Pericardium fibroblast (primary cell): ENCODE data around the gene TBCB. TPM values are rescaled to one million over a fixed set of nuclear protein-coding genes. Genes with fewer than 3 reads are reported as not detected.

ENCODE experiments used
- total RNA-seq: library from RNA; depleted of rRNA; stranded (reverse); fragments of >200 nt; gene quantifications from 2 replicates; pipeline ENCODE4 v1.2.3, GENCODE V29; 2015

The TBCB gene, protein sequence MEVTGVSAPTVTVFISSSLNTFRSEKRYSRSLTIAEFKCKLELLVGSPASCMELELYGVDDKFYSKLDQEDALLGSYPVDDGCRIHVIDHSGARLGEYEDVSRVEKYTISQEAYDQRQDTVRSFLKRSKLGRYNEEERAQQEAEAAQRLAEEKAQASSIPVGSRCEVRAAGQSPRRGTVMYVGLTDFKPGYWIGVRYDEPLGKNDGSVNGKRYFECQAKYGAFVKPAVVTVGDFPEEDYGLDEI
- 159 and 271 TPM in 2 replicates for total RNA-seq

DNA sequence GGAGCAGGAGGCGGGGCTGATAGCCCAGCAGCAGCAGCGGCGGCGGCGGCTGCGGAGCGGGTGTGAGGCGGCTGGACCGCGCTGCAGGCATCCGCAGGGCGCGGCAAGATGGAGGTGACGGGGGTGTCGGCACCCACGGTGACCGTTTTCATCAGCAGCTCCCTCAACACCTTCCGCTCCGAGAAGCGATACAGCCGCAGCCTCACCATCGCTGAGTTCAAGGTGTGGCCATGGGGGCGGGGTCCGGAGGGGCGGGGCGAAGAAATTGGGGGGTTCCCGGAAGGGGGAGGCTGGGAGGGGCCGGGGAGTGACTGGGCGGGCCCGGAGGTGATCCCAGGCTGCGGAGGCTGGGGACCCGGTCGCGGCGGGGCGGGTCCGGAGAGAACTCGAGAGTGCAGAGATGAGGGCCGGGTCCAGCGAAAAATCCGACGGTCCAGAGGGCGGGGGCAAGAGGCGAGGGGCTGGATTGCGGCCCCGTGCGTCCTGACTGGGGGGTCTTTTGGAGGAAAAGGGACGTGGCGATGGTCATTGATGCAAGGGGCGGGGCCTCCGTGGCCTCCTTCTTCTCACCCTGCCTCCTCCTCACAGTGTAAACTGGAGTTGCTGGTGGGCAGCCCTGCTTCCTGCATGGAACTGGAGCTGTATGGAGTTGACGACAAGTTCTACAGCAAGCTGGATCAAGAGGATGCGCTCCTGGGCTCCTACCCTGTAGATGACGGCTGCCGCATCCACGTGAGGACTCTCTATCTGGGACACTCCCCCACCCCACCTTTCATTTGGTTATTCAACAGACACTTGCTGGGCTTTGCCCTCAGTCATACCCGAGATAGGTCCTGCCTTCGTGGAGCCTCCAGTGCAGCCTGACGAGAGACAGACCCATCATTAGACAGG, at the start of gene TBCB:
TSS of gene TBCB (plus strand) at position 16 of the 891 bp plus-strand sequence. CDS start at position 109, 93 bp downstream.

GRCh38 chr19:36110487-36111199, 4.6 kb upstream of the TBCB start, which contains the start of gene OVOL3:
Gene OVOL3 (plus strand): TSS chr19:36111143. CDS start chr19:36111203, 60 bp downstream.

DNA sequence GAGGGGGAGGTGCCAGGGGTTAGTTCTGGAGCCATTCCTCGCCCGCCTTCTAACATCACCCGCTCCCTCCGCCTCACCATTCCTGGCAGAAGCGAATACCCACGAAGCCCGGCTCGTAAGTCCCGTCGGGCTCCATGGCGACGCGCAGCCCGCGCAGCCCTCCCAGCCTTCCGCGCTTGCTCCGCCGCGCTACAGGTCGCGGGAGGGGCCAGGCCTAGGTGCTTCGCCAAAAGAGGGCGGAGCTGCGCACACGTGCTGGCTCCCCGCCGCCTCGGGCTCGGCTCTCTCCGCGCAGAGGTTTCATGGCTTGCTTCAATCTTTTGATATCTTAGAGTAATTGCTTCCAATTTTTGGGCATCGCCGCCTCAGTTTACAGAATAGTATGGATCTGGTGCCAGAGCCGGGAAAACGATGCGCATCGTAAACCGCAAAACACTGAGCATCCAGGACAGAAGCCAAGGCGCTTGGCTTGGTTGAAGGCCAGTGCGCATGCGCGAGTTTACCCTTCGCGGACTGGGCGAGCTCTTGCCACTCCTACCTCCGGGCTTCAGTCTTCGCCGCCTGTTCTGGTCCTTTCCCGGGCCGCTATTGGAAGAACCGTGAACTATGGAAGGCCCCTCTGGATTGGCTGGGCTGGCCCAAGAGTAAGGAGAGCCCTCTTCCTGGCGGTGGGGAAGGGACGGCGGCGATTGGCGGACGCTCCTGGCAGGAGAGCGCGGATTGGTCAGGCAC, 381 bp upstream of the TBCB start, which contains the start of gene POLR2I:
TSS of gene POLR2I (minus strand) at position 155 of the 732 bp plus-strand sequence. CDS start at position 136, 19 bp downstream.

GRCh38 chr19:36139473-36140303, 24.4 kb downstream of the TBCB start, which contains the start of gene CAPNS1:
Gene CAPNS1 (plus strand): TSS chr19:36140066. CDS start chr19:36141012, 946 bp downstream.

DNA sequence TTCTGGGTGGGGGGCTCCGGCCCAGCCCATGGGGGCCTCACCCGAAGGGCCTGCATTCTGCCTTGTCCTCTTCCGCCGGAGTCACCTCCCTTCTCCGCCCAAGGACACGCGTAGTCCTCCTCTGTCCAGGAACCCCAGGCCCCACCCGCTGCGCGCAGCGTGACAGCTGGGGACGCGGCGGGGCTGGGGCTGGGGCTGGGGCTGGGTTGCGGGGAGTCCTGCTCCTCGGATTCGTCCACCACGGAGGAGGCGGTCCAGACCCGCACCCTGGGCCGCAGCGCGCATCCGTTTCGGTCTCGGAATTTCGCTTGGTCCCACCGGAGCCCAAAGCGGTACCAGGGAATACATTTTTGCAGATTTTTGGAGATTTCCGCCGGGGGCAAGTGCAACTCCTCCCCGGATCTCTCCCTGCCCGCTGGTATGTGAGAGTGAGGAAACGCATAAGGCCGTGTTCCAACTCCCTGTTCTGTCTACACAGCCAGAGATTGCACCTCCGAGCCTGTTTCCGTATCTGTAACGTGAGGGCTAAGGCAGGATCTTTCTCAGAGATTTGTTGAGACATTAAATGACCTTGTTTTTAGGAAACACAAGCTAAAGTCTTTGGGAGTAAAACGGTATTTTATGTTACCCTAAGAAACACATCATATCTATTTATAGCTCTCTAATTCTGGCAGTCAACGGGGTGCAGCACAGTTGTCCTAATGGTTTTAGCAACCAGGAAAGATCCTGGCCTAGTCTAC, 37.3 kb downstream of the TBCB start, which contains the start of gene COX7A1:
TSS of gene COX7A1 (minus strand) at position 96 of the 740 bp plus-strand sequence. CDS start at position 56, 40 bp downstream.

Other genes with a start within 250 kb of the TBCB start
- 8.9 and 27.8 TPM in 2 replicates for gene APLP1, start 246.9 kb upstream of the TBCB start, total RNA-seq
- 0.34 and 1.5 TPM in 2 replicates for gene NFKBID, start 214.9 kb upstream of the TBCB start, total RNA-seq
- not detected in 2 replicates for gene HCST, start 212.9 kb upstream of the TBCB start, total RNA-seq
- not detected in 2 replicates for gene TYROBP, start 207.2 kb upstream of the TBCB start, total RNA-seq
- 8.6 and 9.7 TPM in 2 replicates for gene LRFN3, start 179.1 kb upstream of the TBCB start, total RNA-seq
- gene SDHAF1, start 120.3 kb upstream of the TBCB start, total RNA-seq, result 37.3 and 43.3 TPM in 2 replicates
- 0.35 TPM in 1 of 2 replicates, not detected in the other for gene SYNE4, start 106.7 kb upstream of the TBCB start, total RNA-seq
- 20.9 and 23.7 TPM in 2 replicates for gene ALKBH6, start 101.3 kb upstream of the TBCB start, total RNA-seq
- 18.4 and 29.3 TPM in 2 replicates for gene CLIP3, start 82.6 kb upstream of the TBCB start, total RNA-seq
- gene THAP8, start 61.2 kb upstream of the TBCB start, total RNA-seq, result 11.9 and 20.5 TPM in 2 replicates
- gene WDR62, start 60.6 kb upstream of the TBCB start, total RNA-seq, result 0.09 and 1.2 TPM in 2 replicates
- gene OVOL3, start 4.3 kb upstream of the TBCB start, total RNA-seq, result not detected in 2 replicates
- gene POLR2I, start 593 bp upstream of the TBCB start, total RNA-seq, result 34.4 and 47.3 TPM in 2 replicates
- 190 and 422 TPM in 2 replicates for gene CAPNS1, start 24.6 kb downstream of the TBCB start, total RNA-seq
- 17.6 and 22.8 TPM in 2 replicates for gene COX7A1, start 37.0 kb downstream of the TBCB start, total RNA-seq
- gene ZNF565, start 99.2 kb downstream of the TBCB start, total RNA-seq, result 1.2 and 2.7 TPM in 2 replicates
- gene ZNF146, start 99.6 kb downstream of the TBCB start, total RNA-seq, result 49.5 and 60.3 TPM in 2 replicates